A549 (cell line): ENCODE data around the gene APLN. TPM values are rescaled to one million over a fixed set of nuclear protein-coding genes. Genes with fewer than 3 reads are reported as not detected.
A peak's percentile ranks its signal among the peaks of the same experiment; 100 is the strongest.

Experiments used
- ATAC-seq, 2 experiments: fragments of 200-7000 bp in 1 of 2; fragments of >200 bp in 1 of 2; cut with Nextera tagmentation in 1 of 2; cut with Tn5 transposase in 1 of 2; 3 replicates each; pipeline versions ENCODE4 v1.8.0 to v1.9.1; 2018 to 2020; ENCODE audit warnings: mild to moderate bottlenecking in 1 of 2, moderate library complexity in 1 of 2
- CTCF ChIA-PET: fragments of 300-600 bp; sonication (Branson Sonifier 250); formaldehyde crosslinking; extraction: SDS; loops from one replicate; lab custom pipeline; 2021; ENCODE audit warnings: antibody characterized with exemption, inconsistent platforms; lab: Yijun Ruan, JAX
- POLR2A ChIA-PET: fragments of 350-600 bp; formaldehyde crosslinking; extraction: SDS; loops from one replicate; lab custom pipeline; 2021; ENCODE audit warnings: antibody characterized with exemption, inconsistent platforms; lab: Yijun Ruan, JAX
- DNase-seq, 2 experiments: peaks; one replicate each; pipeline versions ENCODE4 v3.0.0 to v3.0.0-alpha.2; 2011 to 2016; ENCODE audit warnings: low read depth in 1 of 2, low spot score in 1 of 2
- FAIRE-seq: peaks from 2 replicates; lab custom pipeline; 2011; peaks lifted over from hg19 to GRCh38; lab: Jason Lieb, UNC
- H3K27ac ChIP-seq, 2 experiments: fragments of >200 bp; sonication (Bioruptor Twin); formaldehyde crosslinking; 3 replicates each; pipeline ENCODE4 v1.5.1; 2016 to 2017
- H3K4me1 ChIP-seq: fragments of >200 bp; sonication (Bioruptor Twin); formaldehyde crosslinking; 3 replicates; pipeline ENCODE4 v1.6.1; 2016
- H3K4me2 ChIP-seq: fragments of >200 bp; sonication (Bioruptor Twin); formaldehyde crosslinking; 3 replicates; pipeline ENCODE4 v1.6.1; 2016
- H3K4me3 ChIP-seq: fragments of >200 bp; sonication (Bioruptor Twin); formaldehyde crosslinking; 3 replicates; pipeline ENCODE4 v1.5.1; 2016
- H3K9me3 ChIP-seq: fragments of >200 bp; sonication (Bioruptor Twin); formaldehyde crosslinking; 3 replicates; pipeline ENCODE4 v1.6.1; 2016
- ATOH8 ChIP-seq: fragments of 250-450 bp; sonication (Bioruptor Pico); IDR thresholded peaks from 2 replicates; pipeline ENCODE4 v1.5.0; 2020; ENCODE audit warnings: low read depth, mild to moderate bottlenecking, moderate library complexity
- CBX2 ChIP-seq: fragments of 200-600 bp; sonication (generic); IDR thresholded peaks from 2 replicates; pipeline ENCODE4 v1.6.1; 2016; ENCODE audit warnings: low read depth, mild to moderate bottlenecking, borderline replicate concordance
- CTCF ChIP-seq: fragments of >200 bp; sonication (Bioruptor Twin); formaldehyde crosslinking; IDR thresholded peaks from 3 replicates; pipeline ENCODE4 v1.5.1; 2016
- ELK1 ChIP-seq: fragments of 150-350 bp; IDR thresholded peaks from 2 replicates; pipeline ENCODE4 v1.6.1; 2014; ENCODE audit warnings: low read depth, mild to moderate bottlenecking, low read length
- ESRRA ChIP-seq: fragments of 150-350 bp; IDR thresholded peaks from 2 replicates; pipeline ENCODE4 v1.6.1; 2014; ENCODE audit warnings: mild to moderate bottlenecking, low read length, borderline replicate concordance
- FOSB ChIP-seq: fragments of 250-450 bp; sonication (Bioruptor Pico); IDR thresholded peaks from 2 replicates; pipeline ENCODE4 v1.5.0; 2020; ENCODE audit warnings: mild to moderate bottlenecking, moderate library complexity
- FOXS1 ChIP-seq: fragments of 250-450 bp; sonication (Bioruptor Pico); IDR thresholded peaks from 2 replicates; pipeline ENCODE4 v1.5.0; 2020; ENCODE audit warnings: mild to moderate bottlenecking, moderate library complexity
- GATA3 ChIP-seq: IDR thresholded peaks from 2 replicates; pipeline ENCODE4 v1.6.1; 2012; ENCODE audit warnings: borderline replicate concordance
- HOXB5 ChIP-seq: fragments of 250-450 bp; sonication (Bioruptor Pico); IDR thresholded peaks from 2 replicates; pipeline ENCODE4 v1.5.0; 2020; ENCODE audit warnings: mild to moderate bottlenecking, moderate library complexity
- JUNB ChIP-seq: fragments of >200 bp; sonication (Bioruptor Twin); formaldehyde crosslinking; IDR thresholded peaks from 2 replicates; pipeline ENCODE4 v1.6.1; 2016
- KDM1A ChIP-seq: fragments of 200-600 bp; sonication (generic); IDR thresholded peaks from 2 replicates; pipeline ENCODE4 v1.6.1; 2016; ENCODE audit warnings: low read depth, mild to moderate bottlenecking
- MAFK ChIP-seq: fragments of 450-650 bp; IDR thresholded peaks from 2 replicates; pipeline ENCODE4 v1.6.1; 2014; ENCODE audit not compliant: partially characterized antibody
- MAX ChIP-seq: IDR thresholded peaks from 2 replicates; pipeline ENCODE4 v1.6.1; 2012
- NR3C1 ChIP-seq: fragments of >200 bp; sonication (Bioruptor Twin); formaldehyde crosslinking; IDR thresholded peaks from 3 replicates; pipeline ENCODE4 v1.6.1; 2017
- POLR2AphosphoS2 ChIP-seq: conservative IDR thresholded peaks from 2 replicates; pipeline ENCODE4 v1.6.1; 2012; ENCODE audit warnings: low read length, improper control_type of control experiment, inconsistent platforms
- RARB ChIP-seq: fragments of 250-450 bp; sonication (Bioruptor Pico); IDR thresholded peaks from 2 replicates; pipeline ENCODE4 v1.8.0; 2021; ENCODE audit warnings: mild to moderate bottlenecking, moderate library complexity
- RCOR1 ChIP-seq: fragments of 150-350 bp; IDR thresholded peaks from 2 replicates; pipeline ENCODE4 v1.6.1; 2014; ENCODE audit warnings: antibody characterized with exemption, low read length, low read depth
- REST ChIP-seq: fragments of 200-600 bp; sonication (generic); IDR thresholded peaks from 2 replicates; pipeline ENCODE4 v1.6.1; 2016; ENCODE audit warnings: antibody characterized with exemption, mild to moderate bottlenecking, moderate library complexity
- RNF2 ChIP-seq: fragments of 200-600 bp; sonication (generic); IDR thresholded peaks from 2 replicates; pipeline ENCODE4 v1.6.1; 2016; ENCODE audit warnings: low read depth, mild to moderate bottlenecking, antibody characterized with exemption, moderate library complexity, borderline replicate concordance
- SREBF2 ChIP-seq: fragments of 450-650 bp; IDR thresholded peaks from 2 replicates; pipeline ENCODE4 v1.6.1; 2014; ENCODE audit warnings: mild to moderate bottlenecking, moderate library complexity
- TFCP2L1 ChIP-seq: fragments of 250-450 bp; sonication (Bioruptor Pico); IDR thresholded peaks from 2 replicates; pipeline ENCODE4 v1.5.0; 2021; ENCODE audit warnings: mild to moderate bottlenecking
- ZFP36 ChIP-seq: fragments of 450-650 bp; IDR thresholded peaks from 2 replicates; pipeline ENCODE4 v1.6.1; 2014; ENCODE audit warnings: borderline replicate concordance; ENCODE audit not compliant: partially characterized antibody
- ZNF302 ChIP-seq: fragments of 250-450 bp; sonication (Bioruptor Pico); IDR thresholded peaks from 2 replicates; pipeline ENCODE4 v1.9.0; 2021; ENCODE audit warnings: inconsistent platforms, mild to moderate bottlenecking, moderate library complexity
- ZSCAN20 ChIP-seq: fragments of 250-450 bp; sonication (Bioruptor Pico); IDR thresholded peaks from 2 replicates; pipeline ENCODE4 v1.8.0; 2022; ENCODE audit warnings: mild to moderate bottlenecking, moderate library complexity
- WGBS: methylation state at CpG from one replicate; pipeline ENCODE4 v1.1.6; 2017; ENCODE audit errors: missing lambda C conversion rate; 5-methylcytosine and 5-hydroxymethylcytosine counted together
- polyA plus RNA-seq, 4 experiments: library from polyadenylated mRNA; depleted of rRNA in 3 of 4; stranded (reverse); fragments of >200 nt; fragmentation: RNase III in 1 of 4; extraction: RNeasy Plus Mini Kit Qiagen cat#74134 plus additional on column Dnase treatment in 1 of 4; gene quantifications; 2 replicates in 3 of 4; 3 replicates in 1 of 4; pipeline ENCODE4 v1.2.3, GENCODE V29; 2011 to 2017

The APLN gene
- polyA plus RNA-seq, 2 of the 4 experiments (the other 2 are of a cell fraction), result 0.18 to 0.74 TPM

GRCh38 chrX:129679901-129680300 is 25.1 kb upstream of the APLN start:
- DNase-seq (no peak), FAIRE-seq (no peak), ATAC-seq (no peak)
- H3K9me3 ChIP-seq, result no peaks in the 10 kb centered on the region
- no peak overlapping the region for H3K27ac ChIP-seq
- 100% methylated on average over 1 of the region's 1 CpG for WGBS
- CTCF ChIA-PET, result interaction anchor here (1.5 to 2.6 kb wide), 6 partner anchors 9 to 71 kb away, joined by 6 to 21 read pairs (median 8); partner anchors contain the start of gene APLN
- no peak overlapping the region for H3K4me2 ChIP-seq
- H3K4me3 ChIP-seq, result no peak overlapping the region
- POLR2A ChIA-PET, result no interaction called here
- peaks cover 10% of the 10 kb centered on the region; the same call in 2 of the 3 replicates for H3K4me1 ChIP-seq
- TF ChIP-seq REST (no peak), POLR2AphosphoS2 (no peak), FOXS1 (CRISPR knock-in tag) (no peak), CTCF (no peak), ELK1 (no peak), RARB (CRISPR knock-in tag) (no peak), GATA3 (no peak)

- 67% methylated on average over 11 of the region's 14 CpGs for WGBS
- DNase-seq (peak in 1 of 2 experiments; percentile 7), FAIRE-seq (no peak), ATAC-seq (peak; percentile 13 to 48; a peak in 3 of 6 replicates)
- POLR2A ChIA-PET, result interaction anchor here (0.6 kb wide), 1 partner anchor 24 kb away, joined by 4 read pairs; no protein-coding TSS in a partner anchor
- peaks cover 10% of the 10 kb centered on the region; the same call in 2 of the 3 replicates for H3K4me1 ChIP-seq
- H3K27ac ChIP-seq, result peak overlapping the region; percentile 78 to 94
- no peaks in the 10 kb centered on the region for H3K9me3 ChIP-seq
- H3K4me2 ChIP-seq, result peak overlapping the region; percentile 76
- peak overlapping the region; percentile 45 for H3K4me3 ChIP-seq
- no peak for TF ChIP-seq ZSCAN20 (CRISPR knock-in tag)
- no peak for TF ChIP-seq ZNF302 (CRISPR knock-in tag)
- no peak for TF ChIP-seq NR3C1
- peak; percentile 75 for TF ChIP-seq MAFK
- TF ChIP-seq SREBF2, result no peak
- TF ChIP-seq, all 56 proteins: peak for 1
- CTCF ChIA-PET, result interaction anchor here (0.8 to 2.6 kb wide), 13 partner anchors 10 to 70 kb away, joined by 3 to 21 read pairs (median 6); partner anchors contain the start of gene APLN
These were observed 23.9 kb upstream of the APLN start for GRCh38 chrX:129678614-129679195.

GRCh38 chrX:129667412-129667811 is 12.7 kb upstream of the APLN start:
- H3K4me3 ChIP-seq, result no peak overlapping the region
- DNase-seq (no peak), FAIRE-seq (no peak), ATAC-seq (no peak)
- CTCF ChIA-PET, result interaction anchor here (2.3 kb wide), 1 partner anchor 59 kb away, joined by 7 read pairs; no protein-coding TSS in a partner anchor
- POLR2A ChIA-PET, result no interaction called here
- peaks cover 20% of the 10 kb centered on the region for H3K4me1 ChIP-seq
- 0 out of 3 replicates have a peak, but pooled peaks cover 3% of the 10 kb centered on the region for H3K9me3 ChIP-seq
- no peak overlapping the region for H3K4me2 ChIP-seq
- H3K27ac ChIP-seq, result peak overlapping the region in 1 of 2 experiments; percentile 85; a peak in 1 of 6 replicates
- TF ChIP-seq JUNB, result no peak
- no peak for TF ChIP-seq MAX
- no peak for TF ChIP-seq FOSB (CRISPR knock-in tag)
- TF ChIP-seq RARB (CRISPR knock-in tag), result no peak
- TF ChIP-seq ZSCAN20 (CRISPR knock-in tag), result no peak
- TF ChIP-seq GATA3, result no peak
- no peak for TF ChIP-seq ATOH8 (CRISPR knock-in tag)
- TF ChIP-seq ESRRA, result no peak
- TF ChIP-seq ZFP36, result no peak
- TF ChIP-seq RCOR1, result no peak
- no peak for TF ChIP-seq HOXB5 (CRISPR knock-in tag)
- TF ChIP-seq TFCP2L1 (CRISPR knock-in tag), result no peak
- no peak for TF ChIP-seq KDM1A
- no peak for TF ChIP-seq RNF2
- TF ChIP-seq SREBF2, result no peak
- no peak for TF ChIP-seq MAFK
- TF ChIP-seq CBX2, result no peak
